K562 (cell line): ENCODE data around the gene ZCCHC24.

Source experiments
- FOXA1 ChIP-seq: fragments of 450-650 bp; IDR thresholded peaks from 2 replicates; pipeline ENCODE4 v1.6.1; 2016; ENCODE audit warnings: mild to moderate bottlenecking, borderline replicate concordance
- JUND ChIP-seq, 2 experiments: IDR thresholded peaks; 2 replicates in 1 of 2; 3 replicates in 1 of 2; pipeline ENCODE4 v1.6.1; 2011; ENCODE audit warnings: borderline replicate concordance in 2 of 2, low read depth in 2 of 2, low read length in 2 of 2, improper control_type of control experiment in 1 of 2, missing biosample characterization in 1 of 2, missing genetic modification characterization in 1 of 2, missing genetic modification reagents in 1 of 2
- POLR2A ChIP-seq: fragments of 450-650 bp; conservative IDR thresholded peaks from 2 replicates; pipeline ENCODE4 v1.6.1; 2016
- POU5F1 ChIP-seq: fragments of 150-350 bp; IDR thresholded peaks from 2 replicates; pipeline ENCODE4 v1.6.1; 2014; ENCODE audit warnings: borderline replicate concordance, low read length, low read depth, mild to moderate bottlenecking; ENCODE audit not compliant: partially characterized antibody
- ZNF431 ChIP-seq: sonication (generic); formaldehyde crosslinking; IDR thresholded peaks from 2 replicates; pipeline ENCODE4 v1.8.0; 2022; ENCODE audit warnings: mild to moderate bottlenecking, missing genetic modification reagents

GRCh38 chr10:79385392-79385795 is 60.0 kb downstream of the ZCCHC24 start:
- no peak for TF ChIP-seq JUND (IDR thresholded peaks at IDR 0.05; ENCODE audit: borderline replicate concordance, low read depth, low read length)
- no peak for TF ChIP-seq JUND (tag; IDR thresholded peaks at IDR 0.05; ENCODE audit: borderline replicate concordance, low read depth, low read length)
- no peak for TF ChIP-seq POLR2A
- TF ChIP-seq FOXA1 = no peak
- no peak for TF ChIP-seq ZNF431 (CRISPR knock-in tag)
- TF ChIP-seq POU5F1 = no peak
